Neural progenitor cell (in vitro differentiated cells): ENCODE measurements around the gene DRGX. TPM values are rescaled to one million over a fixed set of nuclear protein-coding genes. Genes with fewer than 3 reads are reported as not detected.

ENCODE experiments used
- DNase-seq: peaks from one replicate; pipeline ENCODE4 v3.0.0-alpha.2; 2016; ENCODE audit warnings: low spot score
- H2AFZ ChIP-seq: fragments of 200-600 bp; sonication (generic); replicated peaks from 2 replicates; pipeline ENCODE4 v1.6.1; 2016; ENCODE audit warnings: antibody characterized with exemption
- H3F3A ChIP-seq: fragments of 200-600 bp; sonication (generic); 2 replicates; pipeline ENCODE4 v1.6.1; 2016; ENCODE audit warnings: antibody characterized with exemption, low read depth
- H3K27ac ChIP-seq: fragments of 200-600 bp; sonication (generic); 2 replicates; pipeline ENCODE4 v1.5.1; 2016; ENCODE audit warnings: mild to moderate bottlenecking
- H3K27me3 ChIP-seq: fragments of 200-600 bp; sonication (generic); 2 replicates; pipeline ENCODE4 v1.6.1; 2016; ENCODE audit warnings: mild to moderate bottlenecking, moderate library complexity
- H3K36me3 ChIP-seq: fragments of 200-600 bp; sonication (generic); 2 replicates; pipeline ENCODE4 v1.5.1; 2016
- H3K4me1 ChIP-seq: fragments of 200-600 bp; sonication (generic); 2 replicates; pipeline ENCODE4 v1.6.1; 2016; ENCODE audit warnings: mixed run types
- H3K4me2 ChIP-seq: fragments of 200-600 bp; sonication (generic); 2 replicates; pipeline ENCODE4 v1.6.1; 2016
- H3K4me3 ChIP-seq: fragments of 200-600 bp; sonication (generic); 2 replicates; pipeline ENCODE4 v1.5.1; 2016
- H3K79me2 ChIP-seq: fragments of 200-600 bp; sonication (generic); 2 replicates; pipeline ENCODE4 v1.6.1; 2016; ENCODE audit warnings: low read depth
- H3K9ac ChIP-seq: fragments of 200-600 bp; sonication (generic); 2 replicates; pipeline ENCODE4 v1.6.1; 2016
- H3K9me3 ChIP-seq: fragments of 200-600 bp; sonication (generic); 2 replicates; pipeline ENCODE4 v1.5.1; 2016; ENCODE audit warnings: low read depth
- H4K20me1 ChIP-seq: fragments of 200-600 bp; sonication (generic); 2 replicates; pipeline ENCODE4 v1.6.1; 2016; ENCODE audit warnings: low read depth
- H3K27ac Mint-ChIP-seq: 3 replicates; pipeline ENCODE4 v1.8.0; 2021; ENCODE audit warnings: mixed read lengths
- H3K27me3 Mint-ChIP-seq: 2 replicates; pipeline ENCODE4 v1.8.0; 2022; ENCODE audit warnings: low read depth, mild to moderate bottlenecking, inconsistent platforms, moderate library complexity, mixed read lengths; ENCODE audit not compliant: insufficient read depth
- H3K36me3 Mint-ChIP-seq: 3 replicates; pipeline ENCODE4 v1.8.0; 2021; ENCODE audit warnings: mixed read lengths
- H3K4me1 Mint-ChIP-seq: 3 replicates; pipeline ENCODE4 v1.8.0; 2021; ENCODE audit warnings: mixed read lengths
- H3K4me3 Mint-ChIP-seq: 3 replicates; pipeline ENCODE4 v1.8.0; 2021; ENCODE audit warnings: mild to moderate bottlenecking, moderate library complexity, mixed read lengths
- H3K9me3 Mint-ChIP-seq: 3 replicates; pipeline ENCODE4 v1.8.0; 2020; ENCODE audit warnings: mixed read lengths
- EZH2 ChIP-seq: fragments of 200-600 bp; sonication (generic); IDR thresholded peaks from 2 replicates; pipeline ENCODE4 v1.6.1; 2017; ENCODE audit warnings: antibody characterized with exemption, mild to moderate bottlenecking, moderate library complexity
- EZH2phosphoT487 ChIP-seq: fragments of 200-600 bp; sonication (generic); IDR thresholded peaks from 2 replicates; pipeline ENCODE4 v1.6.1; 2017; ENCODE audit warnings: antibody characterized with exemption
- total RNA-seq: library from RNA; depleted of rRNA; stranded (reverse); fragments of >200 nt; gene quantifications from 2 replicates; pipeline ENCODE4 v1.2.3, GENCODE V29; 2015; ENCODE audit warnings: low replicate concordance
- TF ChIP-seq, protein P1 (sequence below): fragments of 200-600 bp; sonication (generic); IDR thresholded peaks from 2 replicates; pipeline ENCODE4 v1.5.1; 2017; ENCODE audit warnings: antibody characterized with exemption, mild to moderate bottlenecking

DRGX gene
- total RNA-seq, 1 donor from 2014 or later = not detected

DNA sequence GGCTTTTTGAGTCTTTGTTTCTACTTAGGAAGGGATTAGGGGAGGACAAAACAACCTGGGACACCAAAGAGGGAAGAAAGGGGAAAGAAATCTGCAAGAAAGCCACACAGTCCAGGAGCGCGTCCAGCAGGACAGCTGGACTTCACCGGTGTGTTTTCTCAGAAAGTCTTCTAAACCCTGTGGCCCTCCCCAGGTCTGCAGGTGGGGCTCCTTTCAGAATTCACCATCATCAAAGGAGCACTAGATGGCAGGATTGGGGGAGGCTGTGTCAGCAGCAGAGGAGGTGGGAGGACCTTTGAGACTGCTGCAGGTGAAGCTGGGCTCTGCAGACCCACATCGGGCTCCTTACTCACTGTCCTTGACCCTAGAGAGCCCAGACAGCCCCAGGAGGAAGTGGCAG is 13.9 kb upstream of the DRGX start:
- no peak for DNase-seq
- Histone ChIP-seq H3K36me3 (no peaks in the 10 kb centered on the region), H3K79me2 (no peaks in the 10 kb centered on the region), H4K20me1 (no peaks in the 10 kb centered on the region), H3F3A (no peaks in the 10 kb centered on the region), H3K27me3 (peaks cover 4% of the 10 kb centered on the region), H3K9me3 (no peaks in the 10 kb centered on the region), H3K4me3 (no peak overlapping the region), H2AFZ (no peak overlapping the region), H3K27ac (no peak overlapping the region), H3K9ac (no peak overlapping the region), H3K4me2 (no peak overlapping the region), H3K4me1 (peaks cover under 1% of the 10 kb centered on the region)
- H3K4me1 Mint-ChIP-seq = peaks cover 8% of the 10 kb centered on the region
- H3K27me3 Mint-ChIP-seq = peaks cover 18% of the 10 kb centered on the region
- no peak overlapping the region for H3K27ac Mint-ChIP-seq
- H3K36me3 Mint-ChIP-seq = no peaks in the 10 kb centered on the region
- TF ChIP-seq EZH2phosphoT487 = no peak
- TF ChIP-seq, protein P1, sequence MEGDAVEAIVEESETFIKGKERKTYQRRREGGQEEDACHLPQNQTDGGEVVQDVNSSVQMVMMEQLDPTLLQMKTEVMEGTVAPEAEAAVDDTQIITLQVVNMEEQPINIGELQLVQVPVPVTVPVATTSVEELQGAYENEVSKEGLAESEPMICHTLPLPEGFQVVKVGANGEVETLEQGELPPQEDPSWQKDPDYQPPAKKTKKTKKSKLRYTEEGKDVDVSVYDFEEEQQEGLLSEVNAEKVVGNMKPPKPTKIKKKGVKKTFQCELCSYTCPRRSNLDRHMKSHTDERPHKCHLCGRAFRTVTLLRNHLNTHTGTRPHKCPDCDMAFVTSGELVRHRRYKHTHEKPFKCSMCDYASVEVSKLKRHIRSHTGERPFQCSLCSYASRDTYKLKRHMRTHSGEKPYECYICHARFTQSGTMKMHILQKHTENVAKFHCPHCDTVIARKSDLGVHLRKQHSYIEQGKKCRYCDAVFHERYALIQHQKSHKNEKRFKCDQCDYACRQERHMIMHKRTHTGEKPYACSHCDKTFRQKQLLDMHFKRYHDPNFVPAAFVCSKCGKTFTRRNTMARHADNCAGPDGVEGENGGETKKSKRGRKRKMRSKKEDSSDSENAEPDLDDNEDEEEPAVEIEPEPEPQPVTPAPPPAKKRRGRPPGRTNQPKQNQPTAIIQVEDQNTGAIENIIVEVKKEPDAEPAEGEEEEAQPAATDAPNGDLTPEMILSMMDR = no peak
- H3K4me3 Mint-ChIP-seq = no peak overlapping the region
- H3K9me3 Mint-ChIP-seq = no peaks in the 10 kb centered on the region

DNA sequence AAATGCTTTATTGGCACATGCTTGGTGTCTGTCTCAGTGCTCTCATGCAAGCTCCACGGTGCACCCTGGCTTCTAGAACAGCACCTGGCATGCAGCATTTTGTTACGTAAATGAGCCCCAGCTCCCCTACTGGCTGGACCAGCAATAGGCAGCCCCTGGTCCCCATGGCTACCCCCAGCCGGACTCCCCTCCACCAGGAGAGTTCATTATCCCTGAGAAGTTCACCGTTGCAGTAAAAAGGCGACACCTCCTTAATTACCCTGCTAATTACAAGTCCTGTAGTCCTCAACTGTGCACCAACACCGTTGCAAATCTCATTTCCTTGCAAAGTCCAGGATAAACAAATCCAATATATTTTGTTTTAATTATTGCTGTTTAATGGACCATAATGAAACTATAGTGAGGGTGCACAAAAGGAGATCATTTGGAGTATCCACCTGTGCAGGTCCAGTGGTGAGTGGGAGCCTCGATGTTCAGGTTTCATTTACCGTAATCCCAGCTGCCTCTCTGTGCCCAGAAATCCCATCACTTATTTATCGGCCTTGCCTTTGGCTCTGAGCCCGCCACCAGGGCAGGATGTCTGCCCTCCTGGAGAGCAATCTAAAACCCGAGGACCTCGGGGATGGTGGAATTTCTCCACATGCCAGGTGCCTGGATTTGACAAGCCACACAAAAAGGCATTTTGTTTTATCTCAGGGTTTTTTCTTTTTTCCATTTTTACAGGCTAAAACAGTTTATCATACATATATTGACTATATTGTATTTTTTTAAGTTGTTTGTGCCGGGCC is 12.8 kb upstream of the DRGX start:
- peaks cover 12% of the 10 kb centered on the region for H3K27me3 ChIP-seq
- no peak overlapping the region for H2AFZ ChIP-seq
- H4K20me1 ChIP-seq = no peaks in the 10 kb centered on the region
- H3K9ac ChIP-seq = no peak overlapping the region
- H3K4me2 ChIP-seq = no peak overlapping the region
- no peaks in the 10 kb centered on the region for H3K9me3 ChIP-seq
- H3K4me1 Mint-ChIP-seq = peaks cover 8% of the 10 kb centered on the region
- H3K36me3 Mint-ChIP-seq = no peaks in the 10 kb centered on the region
- H3K27ac Mint-ChIP-seq = no peak overlapping the region
- no peaks in the 10 kb centered on the region for H3K79me2 ChIP-seq
- no peaks in the 10 kb centered on the region for H3K9me3 Mint-ChIP-seq
- no peak overlapping the region for H3K27ac ChIP-seq
- no peak overlapping the region for H3K4me3 Mint-ChIP-seq
- H3K36me3 ChIP-seq = no peaks in the 10 kb centered on the region
- DNase-seq = no peak
- H3K27me3 Mint-ChIP-seq = peaks cover 22% of the 10 kb centered on the region
- no peak for TF ChIP-seq EZH2
- TF ChIP-seq, protein P1 = peak; percentile 18
- no peak overlapping the region for H3K4me3 ChIP-seq
- no peaks in the 10 kb centered on the region for H3F3A ChIP-seq
- peaks cover 2% of the 10 kb centered on the region for H3K4me1 ChIP-seq

DNA sequence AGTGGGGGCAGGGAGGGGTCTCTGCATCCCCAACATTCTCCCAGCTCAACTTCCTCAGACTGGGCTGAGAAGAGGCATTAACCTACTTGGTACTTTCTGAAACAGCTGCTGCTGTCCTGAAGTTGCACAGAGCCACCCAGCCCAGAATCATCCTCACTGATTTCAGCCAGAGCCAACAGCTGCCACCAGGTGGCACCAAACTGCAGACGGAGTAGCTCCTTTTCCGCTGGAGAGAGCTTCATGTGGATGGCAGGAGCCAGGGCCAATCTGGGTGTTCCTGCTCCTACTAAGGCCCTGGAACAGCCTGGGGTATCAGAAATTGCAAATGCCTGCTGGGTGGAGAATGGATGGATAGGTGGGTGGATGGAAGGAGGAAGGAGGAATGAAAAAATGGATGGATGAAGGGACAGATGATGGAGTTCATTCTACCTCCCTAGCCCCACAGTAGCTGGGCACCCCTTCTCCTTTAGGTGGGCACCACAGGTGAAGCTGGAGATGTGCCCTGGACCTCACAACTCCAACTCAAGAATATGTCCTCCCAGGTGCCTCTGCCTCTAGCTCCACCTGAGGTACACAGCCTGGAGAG is 11.8 kb upstream of the DRGX start:
- no peaks in the 10 kb centered on the region for H4K20me1 ChIP-seq
- peak; percentile 85 for DNase-seq
- Mint-ChIP-seq H3K36me3 (no peaks in the 10 kb centered on the region), H3K9me3 (no peaks in the 10 kb centered on the region), H3K4me1 (peaks cover 8% of the 10 kb centered on the region), H3K27ac (no peak overlapping the region), H3K27me3 (peaks cover 25% of the 10 kb centered on the region), H3K4me3 (no peak overlapping the region)
- H3F3A ChIP-seq = no peaks in the 10 kb centered on the region
- peaks cover 23% of the 10 kb centered on the region for H3K27me3 ChIP-seq
- H2AFZ ChIP-seq = no peak overlapping the region
- H3K36me3 ChIP-seq = no peaks in the 10 kb centered on the region
- no peak overlapping the region for H3K4me2 ChIP-seq
- H3K9ac ChIP-seq = no peak overlapping the region
- H3K4me3 ChIP-seq = no peak overlapping the region
- TF ChIP-seq, protein P1 = peak; percentile 87
- no peak for TF ChIP-seq EZH2phosphoT487
- H3K27ac ChIP-seq = no peak overlapping the region
- H3K79me2 ChIP-seq = no peaks in the 10 kb centered on the region
- no peaks in the 10 kb centered on the region for H3K9me3 ChIP-seq
- H3K4me1 ChIP-seq = peaks cover 2% of the 10 kb centered on the region
